ENCODE data around the gene SLC25A30. TPM values are rescaled to one million over a fixed set of nuclear protein-coding genes. Genes with fewer than 3 reads are reported as not detected.
"Not testable (repeated sequence)": the region's sequence is repeated elsewhere in the genome, so short reads cannot be mapped to it uniquely, and the experiment has no call there.

SLC25A30 gene
- total RNA-seq, 1 donor from 2014 or later, result 8.8 TPM

GRCh38 chr13:45385907-45386553, 32.1 kb downstream of the SLC25A30 start:
- no peak for DNase-seq (ENCODE audit: low spot score in 2 of 2, unreplicated experiment in 2 of 2)
- Mint-ChIP-seq H3K27me3 (ENCODE audit: low read depth) (no peaks in the 10 kb centered on the region), H3K4me3 (no peak overlapping the region), H3K36me3 (peaks cover 30% of the 10 kb centered on the region), H3K27ac (no peak overlapping the region), H3K4me1 (no peaks in the 10 kb centered on the region), H3K9me3 (peaks cover 6% of the 10 kb centered on the region)
- TF ChIP-seq CTCF (IDR thresholded peaks at IDR 0.05; ENCODE audit: unreplicated experiment), result no peak

- Mint-ChIP-seq H3K27me3 (ENCODE audit: low read depth) (no peaks in the 10 kb centered on the region), H3K27ac (no peak overlapping the region)
- no peak for TF ChIP-seq CTCF (IDR thresholded peaks at IDR 0.05; ENCODE audit: unreplicated experiment)
Observed at GRCh38 chr13:45385320-45385719, 32.9 kb downstream of the SLC25A30 start.

GRCh38 chr13:45384474-45385174, 33.5 kb downstream of the SLC25A30 start:
- no peaks in the 10 kb centered on the region for H3K27me3 Mint-ChIP-seq (ENCODE audit: low read depth)
- DNase-seq (ENCODE audit: low spot score in 2 of 2, unreplicated experiment in 2 of 2), result no peak
- H3K27ac Mint-ChIP-seq, result no peak overlapping the region
- peaks cover 6% of the 10 kb centered on the region for H3K9me3 Mint-ChIP-seq
- no peak for TF ChIP-seq CTCF (IDR thresholded peaks at IDR 0.05; ENCODE audit: unreplicated experiment)
- peaks cover 23% of the 10 kb centered on the region for H3K36me3 Mint-ChIP-seq
- H3K4me1 Mint-ChIP-seq, result no peaks in the 10 kb centered on the region
- no peak overlapping the region for H3K4me3 Mint-ChIP-seq

More at GRCh38 chr13:45385320-45385719, 32.9 kb downstream of the SLC25A30 start:
- H3K9me3 Mint-ChIP-seq, result peaks cover 6% of the 10 kb centered on the region
- no peaks in the 10 kb centered on the region for H3K4me1 Mint-ChIP-seq
- no peak overlapping the region for H3K4me3 Mint-ChIP-seq
- peaks cover 24% of the 10 kb centered on the region for H3K36me3 Mint-ChIP-seq
- no peak for DNase-seq (ENCODE audit: low spot score in 2 of 2, unreplicated experiment in 2 of 2)

- not testable (repeated sequence) for H3K4me3 Mint-ChIP-seq; H3K9me3 Mint-ChIP-seq; H3K27me3 Mint-ChIP-seq (ENCODE audit: low read depth); H3K4me1 Mint-ChIP-seq; H3K27ac Mint-ChIP-seq; DNase-seq (ENCODE audit: low spot score in 2 of 2, unreplicated experiment in 2 of 2)
- H3K36me3 Mint-ChIP-seq, result peaks cover 21% of the 10 kb centered on the region
Observed at GRCh38 chr13:45382739-45383138, 35.4 kb downstream of the SLC25A30 start.

- Mint-ChIP-seq H3K9me3 (no peaks in the 10 kb centered on the region), H3K27me3 (ENCODE audit: low read depth) (no peaks in the 10 kb centered on the region), H3K36me3 (peaks cover 12% of the 10 kb centered on the region), H3K27ac (no peak overlapping the region), H3K4me3 (no peak overlapping the region), H3K4me1 (no peaks in the 10 kb centered on the region)
- TF ChIP-seq CTCF (IDR thresholded peaks at IDR 0.05; ENCODE audit: unreplicated experiment), result no peak
- no peak for DNase-seq (ENCODE audit: low spot score in 2 of 2, unreplicated experiment in 2 of 2)
Observed at GRCh38 chr13:45381196-45381595, 37.0 kb downstream of the SLC25A30 start.

- peaks cover 12% of the 10 kb centered on the region for H3K36me3 Mint-ChIP-seq
- H3K27ac Mint-ChIP-seq; H3K4me1 Mint-ChIP-seq; H3K9me3 Mint-ChIP-seq; H3K27me3 Mint-ChIP-seq (ENCODE audit: low read depth); DNase-seq (ENCODE audit: low spot score in 2 of 2, unreplicated experiment in 2 of 2); H3K4me3 Mint-ChIP-seq: not testable (repeated sequence)
Observed at GRCh38 chr13:45380708-45381107, 37.5 kb downstream of the SLC25A30 start.

- DNase-seq (ENCODE audit: low spot score in 2 of 2, unreplicated experiment in 2 of 2); H3K27me3 Mint-ChIP-seq (ENCODE audit: low read depth); H3K4me1 Mint-ChIP-seq; H3K9me3 Mint-ChIP-seq; H3K4me3 Mint-ChIP-seq; H3K27ac Mint-ChIP-seq; H3K36me3 Mint-ChIP-seq: not testable (repeated sequence)
Observed at GRCh38 chr13:45379516-45379915, 38.7 kb downstream of the SLC25A30 start.

- not testable (repeated sequence) for H3K9me3 Mint-ChIP-seq; H3K27me3 Mint-ChIP-seq (ENCODE audit: low read depth); H3K36me3 Mint-ChIP-seq; H3K4me1 Mint-ChIP-seq; H3K4me3 Mint-ChIP-seq; H3K27ac Mint-ChIP-seq; DNase-seq (ENCODE audit: low spot score in 2 of 2, unreplicated experiment in 2 of 2)
Observed at GRCh38 chr13:45378786-45379185, 39.4 kb downstream of the SLC25A30 start.

GRCh38 chr13:45377314-45377713, 40.9 kb downstream of the SLC25A30 start:
- not testable (repeated sequence) for H3K4me1 Mint-ChIP-seq; H3K4me3 Mint-ChIP-seq; H3K27me3 Mint-ChIP-seq (ENCODE audit: low read depth); H3K9me3 Mint-ChIP-seq; DNase-seq (ENCODE audit: low spot score in 2 of 2, unreplicated experiment in 2 of 2); H3K27ac Mint-ChIP-seq; H3K36me3 Mint-ChIP-seq

- not testable (repeated sequence) for H3K4me1 Mint-ChIP-seq; H3K9me3 Mint-ChIP-seq; H3K4me3 Mint-ChIP-seq; DNase-seq (ENCODE audit: low spot score in 2 of 2, unreplicated experiment in 2 of 2); H3K27me3 Mint-ChIP-seq (ENCODE audit: low read depth); H3K36me3 Mint-ChIP-seq; H3K27ac Mint-ChIP-seq
Observed at GRCh38 chr13:45376651-45377050, 41.5 kb downstream of the SLC25A30 start.

Measured in mesothelial cell of epicardium (in vitro differentiated cells).